Measurements from ENCODE around the gene LRFN5.

DNA sequence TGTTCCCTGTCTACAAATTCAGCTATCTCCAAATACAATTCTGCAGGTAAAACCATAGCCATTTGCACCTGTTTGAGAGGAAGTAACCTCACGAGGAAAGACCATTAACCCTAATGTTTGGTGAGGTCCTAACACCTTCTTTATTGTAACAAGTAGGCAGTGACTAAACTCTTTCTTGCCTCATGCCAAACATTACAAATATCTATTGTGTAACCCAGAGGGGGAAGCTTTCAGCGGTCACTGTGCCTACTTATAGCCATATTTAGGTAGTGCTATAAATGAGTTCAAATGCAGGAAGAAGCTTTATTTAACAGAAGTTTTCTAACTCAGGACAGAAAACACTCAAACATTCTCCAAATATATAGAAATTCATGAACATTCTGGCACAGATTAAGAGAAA is 252.7 kb downstream of the LRFN5 start:
- TF ChIP-seq, protein P1, sequence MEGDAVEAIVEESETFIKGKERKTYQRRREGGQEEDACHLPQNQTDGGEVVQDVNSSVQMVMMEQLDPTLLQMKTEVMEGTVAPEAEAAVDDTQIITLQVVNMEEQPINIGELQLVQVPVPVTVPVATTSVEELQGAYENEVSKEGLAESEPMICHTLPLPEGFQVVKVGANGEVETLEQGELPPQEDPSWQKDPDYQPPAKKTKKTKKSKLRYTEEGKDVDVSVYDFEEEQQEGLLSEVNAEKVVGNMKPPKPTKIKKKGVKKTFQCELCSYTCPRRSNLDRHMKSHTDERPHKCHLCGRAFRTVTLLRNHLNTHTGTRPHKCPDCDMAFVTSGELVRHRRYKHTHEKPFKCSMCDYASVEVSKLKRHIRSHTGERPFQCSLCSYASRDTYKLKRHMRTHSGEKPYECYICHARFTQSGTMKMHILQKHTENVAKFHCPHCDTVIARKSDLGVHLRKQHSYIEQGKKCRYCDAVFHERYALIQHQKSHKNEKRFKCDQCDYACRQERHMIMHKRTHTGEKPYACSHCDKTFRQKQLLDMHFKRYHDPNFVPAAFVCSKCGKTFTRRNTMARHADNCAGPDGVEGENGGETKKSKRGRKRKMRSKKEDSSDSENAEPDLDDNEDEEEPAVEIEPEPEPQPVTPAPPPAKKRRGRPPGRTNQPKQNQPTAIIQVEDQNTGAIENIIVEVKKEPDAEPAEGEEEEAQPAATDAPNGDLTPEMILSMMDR (IDR thresholded peaks at IDR 0.05) = no peak
- no peak for TF ChIP-seq MXD4 (CRISPR knock-in tag; IDR thresholded peaks at IDR 0.05; ENCODE audit: borderline replicate concordance)
- TF ChIP-seq JAZF1 (CRISPR knock-in tag; IDR thresholded peaks at IDR 0.05) = no peak
- TF ChIP-seq TP53 (CRISPR knock-in tag; IDR thresholded peaks at IDR 0.05) = no peak
- TF ChIP-seq NFYB (CRISPR knock-in tag; conservative IDR thresholded peaks at IDR 0.05; ENCODE audit: low read depth) = no peak
- TF ChIP-seq, protein P2, sequence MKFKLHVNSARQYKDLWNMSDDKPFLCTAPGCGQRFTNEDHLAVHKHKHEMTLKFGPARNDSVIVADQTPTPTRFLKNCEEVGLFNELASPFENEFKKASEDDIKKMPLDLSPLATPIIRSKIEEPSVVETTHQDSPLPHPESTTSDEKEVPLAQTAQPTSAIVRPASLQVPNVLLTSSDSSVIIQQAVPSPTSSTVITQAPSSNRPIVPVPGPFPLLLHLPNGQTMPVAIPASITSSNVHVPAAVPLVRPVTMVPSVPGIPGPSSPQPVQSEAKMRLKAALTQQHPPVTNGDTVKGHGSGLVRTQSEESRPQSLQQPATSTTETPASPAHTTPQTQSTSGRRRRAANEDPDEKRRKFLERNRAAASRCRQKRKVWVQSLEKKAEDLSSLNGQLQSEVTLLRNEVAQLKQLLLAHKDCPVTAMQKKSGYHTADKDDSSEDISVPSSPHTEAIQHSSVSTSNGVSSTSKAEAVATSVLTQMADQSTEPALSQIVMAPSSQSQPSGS (CRISPR knock-in tag; IDR thresholded peaks at IDR 0.05; ENCODE audit: borderline replicate concordance, low read depth) = no peak
- TF ChIP-seq PRDM15 (CRISPR knock-in tag; IDR thresholded peaks at IDR 0.05) = no peak
- no peak for TF ChIP-seq PREB (CRISPR knock-in tag; IDR thresholded peaks at IDR 0.05; ENCODE audit: borderline replicate concordance)
- no peak for TF ChIP-seq HMGXB4 (CRISPR knock-in tag; IDR thresholded peaks at IDR 0.05)
- no peak for TF ChIP-seq ZNF121 (CRISPR knock-in tag; IDR thresholded peaks at IDR 0.05)
- no peak for TF ChIP-seq MLX (CRISPR knock-in tag; IDR thresholded peaks at IDR 0.05)
- TF ChIP-seq NR2C2 (CRISPR knock-in tag; IDR thresholded peaks at IDR 0.05) = no peak
